ENCODE measurements around the gene UBE2B. TPM values are rescaled to one million over a fixed set of nuclear protein-coding genes. Genes with fewer than 3 reads are reported as not detected.

Gene UBE2B
- total and polyA plus RNA-seq, 4 donors, result 20.1 to 91.6 (median 31.0) TPM

- no peak for DNase-seq (ENCODE audit: low spot score)
- Histone ChIP-seq H3K9ac (ENCODE audit: low read depth in 1 of 2, low read length in 2 of 2) (no peak overlapping the region), H3K9me3 (ENCODE audit: control insufficient read depth in 4 of 4, low read length in 3 of 4) (no peaks in the 10 kb centered on the region), H3K4me1 (ENCODE audit: control insufficient read depth in 4 of 4, insufficient read depth in 4 of 4, low read length in 3 of 4) (no peaks in the 10 kb centered on the region), H3K27ac (ENCODE audit: low read depth in 1 of 2, low read length in 2 of 2) (no peak overlapping the region), H3K36me3 (ENCODE audit: control insufficient read depth in 4 of 4, insufficient read depth in 3 of 4, low read depth in 1 of 4, low read length in 3 of 4) (peaks cover 13 to 76% (median 63%) of the 10 kb centered on the region in 4 donors), H3K4me3 (ENCODE audit: low read depth in 1 of 3, low read length in 3 of 3) (no peak overlapping the region), H3K27me3 (ENCODE audit: control insufficient read depth in 4 of 4, insufficient read depth in 4 of 4, low read length in 3 of 4) (no peaks in the 10 kb centered on the region)
- WGBS, result 97% methylated on average over 1 of the region's 1 CpG
- TF ChIP-seq HNF4G (IDR thresholded peaks at IDR 0.05) (no peak), NR2F2 (IDR thresholded peaks at IDR 0.05) (no peak), REST (IDR thresholded peaks at IDR 0.05) (no peak), TAF1 (conservative IDR thresholded peaks at IDR 0.05) (no peak), HNF4A (conservative IDR thresholded peaks at IDR 0.05) (no peak), JUND (IDR thresholded peaks at IDR 0.05) (no peak)
- TF ChIP-seq, protein P1, sequence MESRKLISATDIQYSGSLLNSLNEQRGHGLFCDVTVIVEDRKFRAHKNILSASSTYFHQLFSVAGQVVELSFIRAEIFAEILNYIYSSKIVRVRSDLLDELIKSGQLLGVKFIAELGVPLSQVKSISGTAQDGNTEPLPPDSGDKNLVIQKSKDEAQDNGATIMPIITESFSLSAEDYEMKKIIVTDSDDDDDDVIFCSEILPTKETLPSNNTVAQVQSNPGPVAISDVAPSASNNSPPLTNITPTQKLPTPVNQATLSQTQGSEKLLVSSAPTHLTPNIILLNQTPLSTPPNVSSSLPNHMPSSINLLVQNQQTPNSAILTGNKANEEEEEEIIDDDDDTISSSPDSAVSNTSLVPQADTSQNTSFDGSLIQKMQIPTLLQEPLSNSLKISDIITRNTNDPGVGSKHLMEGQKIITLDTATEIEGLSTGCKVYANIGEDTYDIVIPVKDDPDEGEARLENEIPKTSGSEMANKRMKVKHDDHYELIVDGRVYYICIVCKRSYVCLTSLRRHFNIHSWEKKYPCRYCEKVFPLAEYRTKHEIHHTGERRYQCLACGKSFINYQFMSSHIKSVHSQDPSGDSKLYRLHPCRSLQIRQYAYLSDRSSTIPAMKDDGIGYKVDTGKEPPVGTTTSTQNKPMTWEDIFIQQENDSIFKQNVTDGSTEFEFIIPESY (IDR thresholded peaks at IDR 0.05), result no peak
These were observed 16.1 kb downstream of the UBE2B start for GRCh38 chr5:134387443-134387842.

GRCh38 chr5:134392301-134392700 is 20.9 kb downstream of the UBE2B start:
- Histone ChIP-seq H3K27ac (ENCODE audit: low read depth in 1 of 2, low read length in 2 of 2) (no peak overlapping the region), H3K27me3 (ENCODE audit: control insufficient read depth in 4 of 4, insufficient read depth in 4 of 4, low read length in 3 of 4) (no peaks in the 10 kb centered on the region), H3K4me1 (ENCODE audit: control insufficient read depth in 4 of 4, insufficient read depth in 4 of 4, low read length in 3 of 4) (no peaks in the 10 kb centered on the region), H3K4me3 (ENCODE audit: low read depth in 1 of 3, low read length in 3 of 3) (no peak overlapping the region), H3K9ac (ENCODE audit: low read depth in 1 of 2, low read length in 2 of 2) (no peak overlapping the region), H3K9me3 (ENCODE audit: control insufficient read depth in 4 of 4, low read length in 3 of 4) (no peaks in the 10 kb centered on the region), H3K36me3 (ENCODE audit: control insufficient read depth in 4 of 4, insufficient read depth in 3 of 4, low read depth in 1 of 4, low read length in 3 of 4) (peaks cover 19 to 81% (median 67%) of the 10 kb centered on the region in 4 donors)
- TF ChIP-seq EGR1 (IDR thresholded peaks at IDR 0.05; ENCODE audit: low read depth in 2 of 2) (no peak), FOXA1 (IDR thresholded peaks at IDR 0.05) (no peak), GABPA (IDR thresholded peaks at IDR 0.05 in 1 of 2, conservative IDR thresholded peaks at IDR 0.05 in 1 of 2) (no peak), RXRA (IDR thresholded peaks at IDR 0.05) (no peak), ATF3 (IDR thresholded peaks at IDR 0.05) (no peak), RAD21 (IDR thresholded peaks at IDR 0.05) (no peak), FOXA2 (IDR thresholded peaks at IDR 0.05) (no peak), TAF1 (conservative IDR thresholded peaks at IDR 0.05) (no peak), SP1 (IDR thresholded peaks at IDR 0.05) (no peak), JUND (IDR thresholded peaks at IDR 0.05) (no peak), YY1 (IDR thresholded peaks at IDR 0.05) (no peak), HNF4G (IDR thresholded peaks at IDR 0.05) (no peak), REST (IDR thresholded peaks at IDR 0.05) (no peak), HNF4A (conservative IDR thresholded peaks at IDR 0.05) (no peak), MAX (IDR thresholded peaks at IDR 0.05) (no peak), NR2F2 (IDR thresholded peaks at IDR 0.05) (no peak), CTCF (IDR thresholded peaks at IDR 0.05; ENCODE audit: low read depth, low read length, missing input control) (no peak)
- TF ChIP-seq, protein P1 (IDR thresholded peaks at IDR 0.05), result no peak
- 94% methylated on average over 2 of the region's 2 CpGs for WGBS
- no peak for DNase-seq (ENCODE audit: low spot score)
